HEK293 (cell line): ENCODE results near the gene STIM1.
A peak's percentile ranks its signal among the peaks of the same experiment; 100 is the strongest.

Source experiments
- GLIS2 ChIP-seq: fragments of 450-650 bp; formaldehyde crosslinking; IDR thresholded peaks from 2 replicates; pipeline ENCODE4 v1.5.1; 2016; ENCODE audit warnings: missing biosample characterization, missing genetic modification characterization
- SP7 ChIP-seq: fragments of 450-650 bp; formaldehyde crosslinking; IDR thresholded peaks from 2 replicates; pipeline ENCODE4 v1.5.1; 2016; ENCODE audit warnings: missing biosample characterization, missing genetic modification characterization
- YY1 ChIP-seq: fragments of 450-650 bp; formaldehyde crosslinking; IDR thresholded peaks from 2 replicates; pipeline ENCODE4 v1.5.1; 2018; ENCODE audit warnings: missing biosample characterization, missing genetic modification characterization
- ZBTB20 ChIP-seq: fragments of 450-650 bp; formaldehyde crosslinking; IDR thresholded peaks from 2 replicates; pipeline ENCODE4 v1.5.1; 2016; ENCODE audit warnings: missing biosample characterization, missing genetic modification characterization
- ZNF140 ChIP-seq: fragments of 450-650 bp; formaldehyde crosslinking; IDR thresholded peaks from 2 replicates; pipeline ENCODE4 v1.5.1; 2016; ENCODE audit warnings: missing biosample characterization, missing genetic modification characterization
- ZNF274 ChIP-seq, 2 experiments: fragments of 200-500 bp in 1 of 2; fragments of 450-650 bp in 1 of 2; sonication (Bioruptor generic) in 1 of 2; formaldehyde crosslinking in 1 of 2; IDR thresholded peaks; 2 replicates each; pipeline versions ENCODE4 v1.5.1 to v1.6.1; 2014 to 2016; ENCODE audit warnings: borderline replicate concordance in 1 of 2, inconsistent platforms in 1 of 2, low read length in 1 of 2, missing biosample characterization in 1 of 2, missing genetic modification characterization in 1 of 2
- ZNF292 ChIP-seq: fragments of 450-650 bp; formaldehyde crosslinking; IDR thresholded peaks from 2 replicates; pipeline ENCODE4 v1.5.1; 2016; ENCODE audit warnings: low read depth, missing biosample characterization, missing genetic modification characterization, borderline replicate concordance
- ZNF335 ChIP-seq: fragments of 450-650 bp; formaldehyde crosslinking; conservative IDR thresholded peaks from 2 replicates; pipeline ENCODE4 v1.5.1; 2016; ENCODE audit warnings: missing biosample characterization, missing genetic modification characterization
- ZNF366 ChIP-seq: fragments of 450-650 bp; formaldehyde crosslinking; conservative IDR thresholded peaks from 2 replicates; pipeline ENCODE4 v1.5.1; 2016; ENCODE audit warnings: missing biosample characterization, missing genetic modification characterization
- ZNF658 ChIP-seq: fragments of 450-650 bp; formaldehyde crosslinking; IDR thresholded peaks from 2 replicates; pipeline ENCODE4; 2016; ENCODE audit warnings: missing biosample characterization, missing genetic modification characterization
- ZNF785 ChIP-seq: fragments of 450-650 bp; formaldehyde crosslinking; IDR thresholded peaks from 2 replicates; pipeline ENCODE4 v1.5.1; 2016; ENCODE audit warnings: missing biosample characterization, missing genetic modification characterization
- TF ChIP-seq, protein P1 (sequence below): fragments of 450-650 bp; IDR thresholded peaks from 2 replicates; pipeline ENCODE4 v1.5.1; 2018; ENCODE audit warnings: missing biosample characterization, missing genetic modification characterization
- TF ChIP-seq, protein P2 (sequence below): fragments of 450-650 bp; formaldehyde crosslinking; IDR thresholded peaks from 2 replicates; pipeline ENCODE4 v1.5.1; 2016; ENCODE audit warnings: missing biosample characterization, missing genetic modification characterization
- TF ChIP-seq, protein P3 (sequence below): fragments of 450-650 bp; formaldehyde crosslinking; IDR thresholded peaks from 2 replicates; pipeline ENCODE4 v1.5.1; 2016; ENCODE audit warnings: missing biosample characterization, missing genetic modification characterization
- TF ChIP-seq, protein P4 (sequence below): fragments of 450-650 bp; formaldehyde crosslinking; IDR thresholded peaks from 2 replicates; pipeline ENCODE4 v1.5.1; 2016; ENCODE audit warnings: missing biosample characterization, missing genetic modification characterization, borderline replicate concordance

STIM1 gene

DNA sequence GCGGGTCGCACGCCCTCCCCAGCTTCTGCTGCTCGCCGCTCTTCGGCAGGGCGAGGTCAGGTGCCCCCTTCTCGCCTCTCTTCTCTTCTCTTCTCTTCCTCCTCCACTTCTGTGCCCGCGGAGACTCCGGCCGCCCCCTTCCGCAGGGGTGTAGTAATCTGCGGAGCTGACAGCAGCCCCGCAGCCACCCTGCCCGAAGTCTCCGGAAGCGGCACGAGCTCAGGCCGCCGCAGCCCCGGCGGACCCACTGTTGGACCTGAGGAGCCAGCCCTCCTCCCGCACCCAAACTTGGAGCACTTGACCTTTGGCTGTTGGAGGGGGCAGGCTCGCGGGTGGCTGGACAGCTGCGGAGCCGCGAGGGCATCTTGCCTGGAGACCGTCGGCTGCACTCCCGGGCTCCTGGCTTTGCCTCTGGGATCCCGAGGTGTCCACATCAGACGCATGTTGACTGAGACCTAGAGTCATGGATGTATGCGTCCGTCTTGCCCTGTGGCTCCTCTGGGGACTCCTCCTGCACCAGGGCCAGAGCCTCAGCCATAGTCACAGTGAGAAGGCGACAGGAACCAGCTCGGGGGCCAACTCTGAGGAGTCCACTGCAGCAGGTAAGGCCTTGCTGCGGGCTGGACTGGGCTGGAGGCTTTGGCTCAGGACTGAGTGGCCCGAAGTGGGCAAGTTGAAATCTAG is 486 bp downstream of the STIM1 start (continued):
- TF ChIP-seq, protein P1, sequence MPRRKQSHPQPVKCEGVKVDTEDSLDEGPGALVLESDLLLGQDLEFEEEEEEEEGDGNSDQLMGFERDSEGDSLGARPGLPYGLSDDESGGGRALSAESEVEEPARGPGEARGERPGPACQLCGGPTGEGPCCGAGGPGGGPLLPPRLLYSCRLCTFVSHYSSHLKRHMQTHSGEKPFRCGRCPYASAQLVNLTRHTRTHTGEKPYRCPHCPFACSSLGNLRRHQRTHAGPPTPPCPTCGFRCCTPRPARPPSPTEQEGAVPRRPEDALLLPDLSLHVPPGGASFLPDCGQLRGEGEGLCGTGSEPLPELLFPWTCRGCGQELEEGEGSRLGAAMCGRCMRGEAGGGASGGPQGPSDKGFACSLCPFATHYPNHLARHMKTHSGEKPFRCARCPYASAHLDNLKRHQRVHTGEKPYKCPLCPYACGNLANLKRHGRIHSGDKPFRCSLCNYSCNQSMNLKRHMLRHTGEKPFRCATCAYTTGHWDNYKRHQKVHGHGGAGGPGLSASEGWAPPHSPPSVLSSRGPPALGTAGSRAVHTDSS = no peak
- TF ChIP-seq ZNF366 (tag by site-specific recombination) (no peak), ZNF335 (peak; percentile 68; the same call in 1 of the 2 replicates), ZNF274 (IDR thresholded peaks at IDR 0.05; ENCODE audit: low read length) (no peak), ZNF274 (tag by site-specific recombination; IDR thresholded peaks at IDR 0.05; ENCODE audit: borderline replicate concordance) (no peak), ZBTB20 (tag by site-specific recombination) (peak; percentile 61; the same call in 1 of the 2 replicates), ZNF658 (tag by site-specific recombination) (no peak), ZNF140 (tag by site-specific recombination) (no peak), ZNF292 (tag by site-specific recombination) (no peak), YY1 (tag by site-specific recombination) (no peak), GLIS2 (tag by site-specific recombination) (no peak), ZNF785 (tag by site-specific recombination) (no peak), SP7 (peak; percentile 8; the same call in 1 of the 2 replicates)
- TF ChIP-seq, protein P2, sequence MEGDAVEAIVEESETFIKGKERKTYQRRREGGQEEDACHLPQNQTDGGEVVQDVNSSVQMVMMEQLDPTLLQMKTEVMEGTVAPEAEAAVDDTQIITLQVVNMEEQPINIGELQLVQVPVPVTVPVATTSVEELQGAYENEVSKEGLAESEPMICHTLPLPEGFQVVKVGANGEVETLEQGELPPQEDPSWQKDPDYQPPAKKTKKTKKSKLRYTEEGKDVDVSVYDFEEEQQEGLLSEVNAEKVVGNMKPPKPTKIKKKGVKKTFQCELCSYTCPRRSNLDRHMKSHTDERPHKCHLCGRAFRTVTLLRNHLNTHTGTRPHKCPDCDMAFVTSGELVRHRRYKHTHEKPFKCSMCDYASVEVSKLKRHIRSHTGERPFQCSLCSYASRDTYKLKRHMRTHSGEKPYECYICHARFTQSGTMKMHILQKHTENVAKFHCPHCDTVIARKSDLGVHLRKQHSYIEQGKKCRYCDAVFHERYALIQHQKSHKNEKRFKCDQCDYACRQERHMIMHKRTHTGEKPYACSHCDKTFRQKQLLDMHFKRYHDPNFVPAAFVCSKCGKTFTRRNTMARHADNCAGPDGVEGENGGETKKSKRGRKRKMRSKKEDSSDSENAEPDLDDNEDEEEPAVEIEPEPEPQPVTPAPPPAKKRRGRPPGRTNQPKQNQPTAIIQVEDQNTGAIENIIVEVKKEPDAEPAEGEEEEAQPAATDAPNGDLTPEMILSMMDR (tag by site-specific recombination) = peak; percentile 30
- TF ChIP-seq, protein P3, sequence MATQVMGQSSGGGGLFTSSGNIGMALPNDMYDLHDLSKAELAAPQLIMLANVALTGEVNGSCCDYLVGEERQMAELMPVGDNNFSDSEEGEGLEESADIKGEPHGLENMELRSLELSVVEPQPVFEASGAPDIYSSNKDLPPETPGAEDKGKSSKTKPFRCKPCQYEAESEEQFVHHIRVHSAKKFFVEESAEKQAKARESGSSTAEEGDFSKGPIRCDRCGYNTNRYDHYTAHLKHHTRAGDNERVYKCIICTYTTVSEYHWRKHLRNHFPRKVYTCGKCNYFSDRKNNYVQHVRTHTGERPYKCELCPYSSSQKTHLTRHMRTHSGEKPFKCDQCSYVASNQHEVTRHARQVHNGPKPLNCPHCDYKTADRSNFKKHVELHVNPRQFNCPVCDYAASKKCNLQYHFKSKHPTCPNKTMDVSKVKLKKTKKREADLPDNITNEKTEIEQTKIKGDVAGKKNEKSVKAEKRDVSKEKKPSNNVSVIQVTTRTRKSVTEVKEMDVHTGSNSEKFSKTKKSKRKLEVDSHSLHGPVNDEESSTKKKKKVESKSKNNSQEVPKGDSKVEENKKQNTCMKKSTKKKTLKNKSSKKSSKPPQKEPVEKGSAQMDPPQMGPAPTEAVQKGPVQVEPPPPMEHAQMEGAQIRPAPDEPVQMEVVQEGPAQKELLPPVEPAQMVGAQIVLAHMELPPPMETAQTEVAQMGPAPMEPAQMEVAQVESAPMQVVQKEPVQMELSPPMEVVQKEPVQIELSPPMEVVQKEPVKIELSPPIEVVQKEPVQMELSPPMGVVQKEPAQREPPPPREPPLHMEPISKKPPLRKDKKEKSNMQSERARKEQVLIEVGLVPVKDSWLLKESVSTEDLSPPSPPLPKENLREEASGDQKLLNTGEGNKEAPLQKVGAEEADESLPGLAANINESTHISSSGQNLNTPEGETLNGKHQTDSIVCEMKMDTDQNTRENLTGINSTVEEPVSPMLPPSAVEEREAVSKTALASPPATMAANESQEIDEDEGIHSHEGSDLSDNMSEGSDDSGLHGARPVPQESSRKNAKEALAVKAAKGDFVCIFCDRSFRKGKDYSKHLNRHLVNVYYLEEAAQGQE (tag by site-specific recombination) = peak; percentile 29; the same call in 1 of the 2 replicates
- TF ChIP-seq, protein P4, sequence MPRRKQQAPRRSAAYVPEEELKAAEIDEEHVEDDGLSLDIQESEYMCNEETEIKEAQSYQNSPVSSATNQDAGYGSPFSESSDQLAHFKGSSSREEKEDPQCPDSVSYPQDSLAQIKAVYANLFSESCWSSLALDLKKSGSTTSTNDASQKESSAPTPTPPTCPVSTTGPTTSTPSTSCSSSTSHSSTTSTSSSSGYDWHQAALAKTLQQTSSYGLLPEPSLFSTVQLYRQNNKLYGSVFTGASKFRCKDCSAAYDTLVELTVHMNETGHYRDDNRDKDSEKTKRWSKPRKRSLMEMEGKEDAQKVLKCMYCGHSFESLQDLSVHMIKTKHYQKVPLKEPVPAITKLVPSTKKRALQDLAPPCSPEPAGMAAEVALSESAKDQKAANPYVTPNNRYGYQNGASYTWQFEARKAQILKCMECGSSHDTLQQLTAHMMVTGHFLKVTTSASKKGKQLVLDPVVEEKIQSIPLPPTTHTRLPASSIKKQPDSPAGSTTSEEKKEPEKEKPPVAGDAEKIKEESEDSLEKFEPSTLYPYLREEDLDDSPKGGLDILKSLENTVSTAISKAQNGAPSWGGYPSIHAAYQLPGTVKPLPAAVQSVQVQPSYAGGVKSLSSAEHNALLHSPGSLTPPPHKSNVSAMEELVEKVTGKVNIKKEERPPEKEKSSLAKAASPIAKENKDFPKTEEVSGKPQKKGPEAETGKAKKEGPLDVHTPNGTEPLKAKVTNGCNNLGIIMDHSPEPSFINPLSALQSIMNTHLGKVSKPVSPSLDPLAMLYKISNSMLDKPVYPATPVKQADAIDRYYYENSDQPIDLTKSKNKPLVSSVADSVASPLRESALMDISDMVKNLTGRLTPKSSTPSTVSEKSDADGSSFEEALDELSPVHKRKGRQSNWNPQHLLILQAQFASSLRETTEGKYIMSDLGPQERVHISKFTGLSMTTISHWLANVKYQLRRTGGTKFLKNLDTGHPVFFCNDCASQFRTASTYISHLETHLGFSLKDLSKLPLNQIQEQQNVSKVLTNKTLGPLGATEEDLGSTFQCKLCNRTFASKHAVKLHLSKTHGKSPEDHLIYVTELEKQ (tag by site-specific recombination) = no peak
